Osteoblast (primary cell): ENCODE data around the gene ASCL5. TPM values are rescaled to one million over a fixed set of nuclear protein-coding genes. Genes with fewer than 3 reads are reported as not detected.

Experiments used
- DNase-seq: peaks from one replicate; pipeline ENCODE4 v3.0.0; 2011; ENCODE audit warnings: low spot score, mixed read lengths; ENCODE audit not compliant: insufficient read length; ENCODE audit errors: missing footprints
- H2AFZ ChIP-seq: 2 replicates; pipeline ENCODE4 v1.6.0; 2011; ENCODE audit warnings: mild to moderate bottlenecking, low read length
- H3K27ac ChIP-seq: 2 replicates; pipeline ENCODE4 v1.5.1; 2011; ENCODE audit warnings: mild to moderate bottlenecking, low read depth, low read length, moderate library complexity
- H3K27me3 ChIP-seq: 2 replicates; pipeline ENCODE4 v1.6.0; 2012; ENCODE audit warnings: mild to moderate bottlenecking, control low read depth, inconsistent platforms, low read length, moderate library complexity; ENCODE audit not compliant: insufficient read depth
- H3K36me3 ChIP-seq: 2 replicates; pipeline ENCODE4 v1.5.1; 2011; ENCODE audit warnings: mild to moderate bottlenecking, low read length, control low read depth, moderate library complexity; ENCODE audit not compliant: insufficient read depth
- H3K4me1 ChIP-seq: 2 replicates; pipeline ENCODE4 v1.5.1; 2011; ENCODE audit warnings: mild to moderate bottlenecking, low read length, control low read depth, moderate library complexity; ENCODE audit not compliant: insufficient read depth
- H3K4me2 ChIP-seq: 2 replicates; pipeline ENCODE4 v1.6.0; 2011; ENCODE audit warnings: mild to moderate bottlenecking, low read length; ENCODE audit not compliant: insufficient read depth
- H3K4me3 ChIP-seq: fragments of 200-600 bp; sonication (generic); 3 replicates; pipeline ENCODE4 v1.5.1; 2012; ENCODE audit warnings: mild to moderate bottlenecking, low read length, inconsistent platforms; ENCODE audit not compliant: insufficient read depth
- H3K79me2 ChIP-seq: 2 replicates; pipeline ENCODE4 v1.6.0; 2012; ENCODE audit warnings: mild to moderate bottlenecking, low read length, control low read depth, inconsistent platforms; ENCODE audit not compliant: insufficient read depth
- H3K9me3 ChIP-seq: 2 replicates; pipeline ENCODE4 v1.5.1; 2011; ENCODE audit warnings: low read depth, low read length, control low read depth
- H4K20me1 ChIP-seq: 2 replicates; pipeline ENCODE4 v1.6.0; 2012; ENCODE audit warnings: mild to moderate bottlenecking, low read length, control low read depth; ENCODE audit not compliant: insufficient read depth
- CTCF ChIP-seq: IDR thresholded peaks from 2 replicates; pipeline ENCODE4 v1.5.1; 2011; ENCODE audit warnings: mild to moderate bottlenecking, low read depth, low read length, moderate library complexity; ENCODE audit errors: extremely low read depth
- total RNA-seq: library from RNA; depleted of rRNA; stranded (reverse); fragments of >200 nt; gene quantifications from 2 replicates; pipeline ENCODE4 v1.2.3, GENCODE V29; 2012

ASCL5 gene
- total RNA-seq, 1 donor: not detected

GRCh38 chr1:201090541-201090940 is 36.4 kb downstream of the ASCL5 start:
- H3K4me3 ChIP-seq: no peak overlapping the region
- H3K36me3 ChIP-seq: no peaks in the 10 kb centered on the region
- no peak overlapping the region for H2AFZ ChIP-seq
- H3K79me2 ChIP-seq: no peaks in the 10 kb centered on the region
- H3K9me3 ChIP-seq: no peaks in the 10 kb centered on the region
- DNase-seq: no peak
- H3K4me1 ChIP-seq: no peaks in the 10 kb centered on the region
- no peak overlapping the region for H3K4me2 ChIP-seq
- peaks cover 23% of the 10 kb centered on the region for H3K27me3 ChIP-seq
- no peak overlapping the region for H3K27ac ChIP-seq
- TF ChIP-seq CTCF: no peak
- H4K20me1 ChIP-seq: no peaks in the 10 kb centered on the region

GRCh38 chr1:201089596-201089995 is 37.4 kb downstream of the ASCL5 start:
- Histone ChIP-seq H3K79me2 (no peaks in the 10 kb centered on the region), H4K20me1 (no peaks in the 10 kb centered on the region), H3K9me3 (no peaks in the 10 kb centered on the region), H3K27me3 (peaks cover 31% of the 10 kb centered on the region), H3K36me3 (no peaks in the 10 kb centered on the region), H3K4me3 (no peak overlapping the region), H3K4me1 (no peaks in the 10 kb centered on the region), H3K27ac (no peak overlapping the region), H2AFZ (no peak overlapping the region), H3K4me2 (no peak overlapping the region)
- DNase-seq: no peak
- TF ChIP-seq CTCF: no peak

GRCh38 chr1:201088901-201089525 is 38.0 kb downstream of the ASCL5 start:
- no peak overlapping the region for H3K4me3 ChIP-seq
- DNase-seq: no peak
- no peak overlapping the region for H3K4me2 ChIP-seq
- H3K9me3 ChIP-seq: no peaks in the 10 kb centered on the region
- peaks cover 33% of the 10 kb centered on the region for H3K27me3 ChIP-seq
- no peaks in the 10 kb centered on the region for H3K4me1 ChIP-seq
- no peak overlapping the region for H3K27ac ChIP-seq
- no peak overlapping the region for H2AFZ ChIP-seq
- no peak for TF ChIP-seq CTCF
- no peaks in the 10 kb centered on the region for H4K20me1 ChIP-seq
- no peaks in the 10 kb centered on the region for H3K36me3 ChIP-seq
- no peaks in the 10 kb centered on the region for H3K79me2 ChIP-seq

- Histone ChIP-seq H3K4me1 (no peaks in the 10 kb centered on the region), H3K4me3 (no peak overlapping the region), H3K27ac (no peak overlapping the region), H3K27me3 (peaks cover 39% of the 10 kb centered on the region), H3K9me3 (no peaks in the 10 kb centered on the region), H3K79me2 (no peaks in the 10 kb centered on the region), H3K36me3 (no peaks in the 10 kb centered on the region), H3K4me2 (no peak overlapping the region), H2AFZ (no peak overlapping the region), H4K20me1 (no peaks in the 10 kb centered on the region)
- TF ChIP-seq CTCF: no peak
- DNase-seq: no peak
Measured at GRCh38 chr1:201088395-201088794, 38.6 kb downstream of the ASCL5 start.
